ENCODE results near the gene URM1.

The URM1 gene

GRCh38 chr9:128428644-128429512 lies 57.7 kb downstream of the URM1 start:
- Histone ChIP-seq H3K79me2 (ENCODE audit: insufficient read depth, low read length) (no peaks in the 10 kb centered on the region), H3K9me3 (ENCODE audit: insufficient read depth, low read depth, low read length) (no peaks in the 10 kb centered on the region), H3K4me2 (ENCODE audit: low read depth, low read length, poor library complexity, severe bottlenecking) (no peak overlapping the region), H3K36me3 (ENCODE audit: insufficient read depth, low read length) (no peaks in the 10 kb centered on the region), H3K4me1 (ENCODE audit: insufficient read depth, low read length, poor library complexity, severe bottlenecking) (no peaks in the 10 kb centered on the region), H3K9ac (ENCODE audit: low read depth, low read length, poor library complexity, severe bottlenecking) (no peak overlapping the region), H2AFZ (ENCODE audit: low read length) (no peak overlapping the region), H3K9me2 (replicated peaks; ENCODE audit: low read depth, low read length) (no peaks in the 10 kb centered on the region), H3K4me3 (ENCODE audit: low read length, poor library complexity, severe bottlenecking) (no peak overlapping the region), H4K20me1 (ENCODE audit: insufficient read depth, low read length, poor library complexity, severe bottlenecking) (no peaks in the 10 kb centered on the region), H3K27me3 (ENCODE audit: insufficient read depth, low read length, poor library complexity, severe bottlenecking) (no peaks in the 10 kb centered on the region), H3F3A (ENCODE audit: low read depth) (no peaks in the 10 kb centered on the region)
- TF ChIP-seq, protein P1, sequence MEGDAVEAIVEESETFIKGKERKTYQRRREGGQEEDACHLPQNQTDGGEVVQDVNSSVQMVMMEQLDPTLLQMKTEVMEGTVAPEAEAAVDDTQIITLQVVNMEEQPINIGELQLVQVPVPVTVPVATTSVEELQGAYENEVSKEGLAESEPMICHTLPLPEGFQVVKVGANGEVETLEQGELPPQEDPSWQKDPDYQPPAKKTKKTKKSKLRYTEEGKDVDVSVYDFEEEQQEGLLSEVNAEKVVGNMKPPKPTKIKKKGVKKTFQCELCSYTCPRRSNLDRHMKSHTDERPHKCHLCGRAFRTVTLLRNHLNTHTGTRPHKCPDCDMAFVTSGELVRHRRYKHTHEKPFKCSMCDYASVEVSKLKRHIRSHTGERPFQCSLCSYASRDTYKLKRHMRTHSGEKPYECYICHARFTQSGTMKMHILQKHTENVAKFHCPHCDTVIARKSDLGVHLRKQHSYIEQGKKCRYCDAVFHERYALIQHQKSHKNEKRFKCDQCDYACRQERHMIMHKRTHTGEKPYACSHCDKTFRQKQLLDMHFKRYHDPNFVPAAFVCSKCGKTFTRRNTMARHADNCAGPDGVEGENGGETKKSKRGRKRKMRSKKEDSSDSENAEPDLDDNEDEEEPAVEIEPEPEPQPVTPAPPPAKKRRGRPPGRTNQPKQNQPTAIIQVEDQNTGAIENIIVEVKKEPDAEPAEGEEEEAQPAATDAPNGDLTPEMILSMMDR (conservative IDR thresholded peaks at IDR 0.05; ENCODE audit: low read length): no peak
- no peak for TF ChIP-seq EZH2phosphoT487 (IDR thresholded peaks at IDR 0.05; ENCODE audit: borderline replicate concordance)

GRCh38 chr9:128429513-128430086 lies 58.4 kb downstream of the URM1 start:
- Histone ChIP-seq H3K9me2 (replicated peaks; ENCODE audit: low read depth, low read length) (no peaks in the 10 kb centered on the region), H3K4me3 (ENCODE audit: low read length, poor library complexity, severe bottlenecking) (no peak overlapping the region), H2AFZ (ENCODE audit: low read length) (no peak overlapping the region), H3K79me2 (ENCODE audit: insufficient read depth, low read length) (no peaks in the 10 kb centered on the region), H3K4me1 (ENCODE audit: insufficient read depth, low read length, poor library complexity, severe bottlenecking) (no peaks in the 10 kb centered on the region), H3F3A (ENCODE audit: low read depth) (no peaks in the 10 kb centered on the region), H3K4me2 (ENCODE audit: low read depth, low read length, poor library complexity, severe bottlenecking) (no peak overlapping the region), H3K9me3 (ENCODE audit: insufficient read depth, low read depth, low read length) (no peaks in the 10 kb centered on the region), H3K27me3 (ENCODE audit: insufficient read depth, low read length, poor library complexity, severe bottlenecking) (no peaks in the 10 kb centered on the region), H3K9ac (ENCODE audit: low read depth, low read length, poor library complexity, severe bottlenecking) (no peak overlapping the region), H4K20me1 (ENCODE audit: insufficient read depth, low read length, poor library complexity, severe bottlenecking) (no peaks in the 10 kb centered on the region), H3K36me3 (ENCODE audit: insufficient read depth, low read length) (no peaks in the 10 kb centered on the region)
- TF ChIP-seq EZH2phosphoT487 (IDR thresholded peaks at IDR 0.05; ENCODE audit: borderline replicate concordance): no peak
- TF ChIP-seq, protein P1 (conservative IDR thresholded peaks at IDR 0.05; ENCODE audit: low read length): no peak

- Histone ChIP-seq H3K9me3 (ENCODE audit: insufficient read depth, low read depth, low read length) (no peaks in the 10 kb centered on the region), H2AFZ (ENCODE audit: low read length) (no peak overlapping the region), H3K4me1 (ENCODE audit: insufficient read depth, low read length, poor library complexity, severe bottlenecking) (no peaks in the 10 kb centered on the region), H4K20me1 (ENCODE audit: insufficient read depth, low read length, poor library complexity, severe bottlenecking) (no peaks in the 10 kb centered on the region), H3K9ac (ENCODE audit: low read depth, low read length, poor library complexity, severe bottlenecking) (no peak overlapping the region), H3K36me3 (ENCODE audit: insufficient read depth, low read length) (no peaks in the 10 kb centered on the region), H3K4me2 (ENCODE audit: low read depth, low read length, poor library complexity, severe bottlenecking) (no peak overlapping the region), H3K4me3 (ENCODE audit: low read length, poor library complexity, severe bottlenecking) (no peak overlapping the region), H3F3A (ENCODE audit: low read depth) (no peaks in the 10 kb centered on the region), H3K9me2 (replicated peaks; ENCODE audit: low read depth, low read length) (no peaks in the 10 kb centered on the region), H3K79me2 (ENCODE audit: insufficient read depth, low read length) (no peaks in the 10 kb centered on the region), H3K27me3 (ENCODE audit: insufficient read depth, low read length, poor library complexity, severe bottlenecking) (no peaks in the 10 kb centered on the region)
- TF ChIP-seq, protein P1 (conservative IDR thresholded peaks at IDR 0.05; ENCODE audit: low read length): no peak
- no peak for TF ChIP-seq EZH2phosphoT487 (IDR thresholded peaks at IDR 0.05; ENCODE audit: borderline replicate concordance)
These were observed 60.0 kb downstream of the URM1 start for GRCh38 chr9:128431207-128431606.

All from Loucy (cell line).